ENCODE measurements around the gene SMYD1.

GRCh38 chr2:88053296-88053695 is 14.3 kb upstream of the SMYD1 start:
- TF ChIP-seq EP300 (IDR thresholded peaks at IDR 0.05; ENCODE audit: borderline replicate concordance) (no peak), YY1 (IDR thresholded peaks at IDR 0.05; ENCODE audit: low read depth) (no peak), EGR1 (IDR thresholded peaks at IDR 0.05) (no peak), MAX (IDR thresholded peaks at IDR 0.05) (no peak), CEBPB (IDR thresholded peaks at IDR 0.05) (no peak), FOXM1 (IDR thresholded peaks at IDR 0.05; ENCODE audit: borderline replicate concordance, low read depth) (no peak), REST (IDR thresholded peaks at IDR 0.05; ENCODE audit: low read depth) (no peak), USF1 (IDR thresholded peaks at IDR 0.05) (no peak), RAD21 (IDR thresholded peaks at IDR 0.05; ENCODE audit: low read depth) (no peak), TEAD4 (IDR thresholded peaks at IDR 0.05) (no peak), NFIC (IDR thresholded peaks at IDR 0.05) (no peak), CREB1 (IDR thresholded peaks at IDR 0.05; ENCODE audit: low read depth) (no peak)
